Measurements from ENCODE around the gene LENEP. TPM values are rescaled to one million over a fixed set of nuclear protein-coding genes. Genes with fewer than 3 reads are reported as not detected.

Gene LENEP
- total RNA-seq, 2 experiments from 2014 or later: 0.78 to 2.3 TPM

DNA sequence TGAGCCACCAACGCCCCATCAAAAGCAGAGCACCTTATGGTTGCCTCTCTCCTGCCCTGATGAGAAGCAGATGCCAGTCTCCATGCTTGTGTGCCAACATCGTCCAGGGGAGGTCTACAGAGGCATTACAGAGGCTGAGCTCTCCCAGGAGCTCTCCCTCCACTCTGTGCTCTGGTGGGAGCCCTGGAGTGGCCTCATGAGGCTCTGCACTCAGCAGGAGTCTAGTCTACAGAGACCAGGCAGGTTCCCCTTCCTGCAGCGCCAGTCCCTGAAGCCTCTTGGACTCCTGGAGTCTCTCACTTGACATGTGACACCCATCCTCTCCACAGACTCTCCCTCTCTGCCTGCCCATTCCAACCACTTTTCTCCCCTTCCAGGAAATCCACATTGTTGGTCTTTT lies 43.7 kb downstream of the LENEP start:
- no TSS peak for BruUV-seq (replicated peaks)
- H3K9me2 ChIP-seq (ENCODE audit: insufficient read depth, low read length): no peaks in the 10 kb centered on the region
- no peak for TF ChIP-seq EZH2phosphoT487 (IDR thresholded peaks at IDR 0.05; ENCODE audit: borderline replicate concordance, low read depth, low read length)
- TF ChIP-seq, protein P1, sequence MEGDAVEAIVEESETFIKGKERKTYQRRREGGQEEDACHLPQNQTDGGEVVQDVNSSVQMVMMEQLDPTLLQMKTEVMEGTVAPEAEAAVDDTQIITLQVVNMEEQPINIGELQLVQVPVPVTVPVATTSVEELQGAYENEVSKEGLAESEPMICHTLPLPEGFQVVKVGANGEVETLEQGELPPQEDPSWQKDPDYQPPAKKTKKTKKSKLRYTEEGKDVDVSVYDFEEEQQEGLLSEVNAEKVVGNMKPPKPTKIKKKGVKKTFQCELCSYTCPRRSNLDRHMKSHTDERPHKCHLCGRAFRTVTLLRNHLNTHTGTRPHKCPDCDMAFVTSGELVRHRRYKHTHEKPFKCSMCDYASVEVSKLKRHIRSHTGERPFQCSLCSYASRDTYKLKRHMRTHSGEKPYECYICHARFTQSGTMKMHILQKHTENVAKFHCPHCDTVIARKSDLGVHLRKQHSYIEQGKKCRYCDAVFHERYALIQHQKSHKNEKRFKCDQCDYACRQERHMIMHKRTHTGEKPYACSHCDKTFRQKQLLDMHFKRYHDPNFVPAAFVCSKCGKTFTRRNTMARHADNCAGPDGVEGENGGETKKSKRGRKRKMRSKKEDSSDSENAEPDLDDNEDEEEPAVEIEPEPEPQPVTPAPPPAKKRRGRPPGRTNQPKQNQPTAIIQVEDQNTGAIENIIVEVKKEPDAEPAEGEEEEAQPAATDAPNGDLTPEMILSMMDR (conservative IDR thresholded peaks at IDR 0.05; ENCODE audit: low read length): no peak
- no peaks in the 10 kb centered on the region for H3K9me3 ChIP-seq (ENCODE audit: low read length)
- H3K36me3 ChIP-seq (ENCODE audit: insufficient read depth, low read length): no peaks in the 10 kb centered on the region
- no peak overlapping the region for H3K4me2 ChIP-seq (ENCODE audit: low read length)
- H2AFZ ChIP-seq (ENCODE audit: low read length): no peak overlapping the region
- H3K4me3 ChIP-seq (ENCODE audit: low read depth, low read length, poor library complexity, severe bottlenecking): no peak overlapping the region
- no peaks in the 10 kb centered on the region for H3K79me2 ChIP-seq (ENCODE audit: insufficient read depth, low read depth, low read length)
- ChIA-PET CTCF (ENCODE audit: unreplicated experiment) (no interaction called here), POLR2A (no interaction called here)
- DNase-seq (ENCODE audit: low spot score): no peak
- H3K27ac ChIP-seq (ENCODE audit: low read depth, low read length, poor library complexity, severe bottlenecking): no peak overlapping the region
- H3K4me1 ChIP-seq (ENCODE audit: insufficient read depth, low read length, poor library complexity, severe bottlenecking): no peaks in the 10 kb centered on the region
- intact Hi-C loops (cut with micrococcal nuclease; ENCODE audit: unreplicated experiment): no loop called here
- no peaks in the 10 kb centered on the region for H4K20me1 ChIP-seq (ENCODE audit: insufficient read depth, low read length)

DNA sequence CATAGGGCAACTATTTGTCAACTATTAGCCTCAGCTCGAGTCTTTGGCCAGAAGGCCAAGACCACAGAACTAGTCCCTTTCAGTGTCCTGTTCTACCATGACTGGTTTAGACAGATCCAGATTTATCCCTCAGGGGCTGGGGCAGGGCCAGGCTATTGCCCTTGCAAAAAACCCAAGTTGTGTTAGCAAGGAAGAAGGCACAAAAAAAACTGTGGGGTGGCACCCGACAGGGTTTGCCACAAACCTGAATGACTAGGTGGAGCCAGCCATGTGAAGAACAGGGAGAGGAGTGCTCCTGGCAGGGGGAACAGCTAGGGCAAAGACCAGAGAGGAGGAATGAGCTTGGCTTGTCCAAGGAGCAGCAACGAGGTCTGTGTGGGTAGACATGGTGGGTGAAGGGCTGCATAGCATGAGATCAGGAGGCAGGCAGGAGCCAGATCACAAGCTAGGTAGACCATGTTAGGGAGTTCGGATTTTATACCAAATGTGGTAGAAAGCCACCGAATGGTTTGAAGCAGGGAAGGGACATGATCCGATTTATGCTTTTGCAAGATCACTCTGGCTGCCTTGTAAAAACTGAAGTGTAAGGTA lies 44.6 kb downstream of the LENEP start:
- H3K9me2 ChIP-seq (ENCODE audit: insufficient read depth, low read length): no peaks in the 10 kb centered on the region
- H3K4me1 ChIP-seq (ENCODE audit: insufficient read depth, low read length, poor library complexity, severe bottlenecking): no peaks in the 10 kb centered on the region
- H3K79me2 ChIP-seq (ENCODE audit: insufficient read depth, low read depth, low read length): no peaks in the 10 kb centered on the region
- H3K4me2 ChIP-seq (ENCODE audit: low read length): no peak overlapping the region
- BruUV-seq (replicated peaks): no TSS peak
- H3K9me3 ChIP-seq (ENCODE audit: low read length): no peaks in the 10 kb centered on the region
- no peak overlapping the region for H3K27ac ChIP-seq (ENCODE audit: low read depth, low read length, poor library complexity, severe bottlenecking)
- no peak overlapping the region for H2AFZ ChIP-seq (ENCODE audit: low read length)
- no peaks in the 10 kb centered on the region for H3K36me3 ChIP-seq (ENCODE audit: insufficient read depth, low read length)
- H3K4me3 ChIP-seq (ENCODE audit: low read depth, low read length, poor library complexity, severe bottlenecking): no peak overlapping the region
- ChIA-PET POLR2A (interaction anchor here (0.7 kb wide), 1 partner anchor 78 kb away, joined by 3 read pairs; no protein-coding TSS in a partner anchor), CTCF (ENCODE audit: unreplicated experiment) (no interaction called here)
- intact Hi-C loops (cut with micrococcal nuclease; ENCODE audit: unreplicated experiment): no loop called here
- no peak for TF ChIP-seq EZH2phosphoT487 (IDR thresholded peaks at IDR 0.05; ENCODE audit: borderline replicate concordance, low read depth, low read length)
- TF ChIP-seq, protein P1 (conservative IDR thresholded peaks at IDR 0.05; ENCODE audit: low read length): no peak
- H4K20me1 ChIP-seq (ENCODE audit: insufficient read depth, low read length): no peaks in the 10 kb centered on the region
- no peak for DNase-seq (ENCODE audit: low spot score)

DNA sequence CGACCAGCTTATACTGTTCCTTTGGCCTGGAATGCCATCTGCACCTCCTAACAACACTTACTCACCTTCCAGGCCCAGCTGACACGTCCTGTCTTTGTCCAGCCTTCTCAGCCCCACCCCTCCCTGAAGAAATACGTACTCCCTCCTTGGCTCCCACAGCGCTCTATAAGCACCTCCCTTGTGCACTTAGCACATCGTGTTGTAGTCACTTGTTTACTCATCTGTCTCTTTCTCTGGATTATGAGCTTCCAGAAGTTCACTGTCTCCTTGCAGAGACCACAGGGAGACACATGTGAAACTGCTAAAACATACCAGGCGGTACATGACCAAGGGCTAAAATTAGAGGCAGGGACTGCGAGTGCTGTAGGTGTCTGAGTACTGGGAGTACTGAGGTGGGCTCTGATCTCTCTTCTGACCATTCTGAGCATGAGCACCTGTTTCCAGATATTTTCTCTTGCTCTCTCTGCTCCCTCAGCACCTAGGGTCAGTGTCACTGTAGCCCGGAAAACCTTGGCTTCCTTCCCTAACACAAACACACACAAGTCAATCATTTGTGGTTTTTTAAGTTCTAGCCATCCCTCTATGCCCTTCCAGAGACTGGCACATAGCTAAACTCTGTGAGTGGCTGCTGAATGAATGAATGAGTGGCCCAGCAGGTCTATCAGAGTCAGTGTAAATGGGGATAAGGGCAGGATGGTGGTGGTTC lies 45.4 kb downstream of the LENEP start:
- no peaks in the 10 kb centered on the region for H3K9me3 ChIP-seq (ENCODE audit: low read length)
- no peak overlapping the region for H3K4me3 ChIP-seq (ENCODE audit: low read depth, low read length, poor library complexity, severe bottlenecking)
- no peak overlapping the region for H3K27ac ChIP-seq (ENCODE audit: low read depth, low read length, poor library complexity, severe bottlenecking)
- no peaks in the 10 kb centered on the region for H4K20me1 ChIP-seq (ENCODE audit: insufficient read depth, low read length)
- H3K4me2 ChIP-seq (ENCODE audit: low read length): no peak overlapping the region
- H2AFZ ChIP-seq (ENCODE audit: low read length): no peak overlapping the region
- ChIA-PET CTCF (ENCODE audit: unreplicated experiment) (no interaction called here), POLR2A (interaction anchor here (0.6 to 0.7 kb wide), 2 partner anchors 77 to 370 kb away, joined by 3 read pairs; no protein-coding TSS in a partner anchor)
- intact Hi-C loops (cut with micrococcal nuclease; ENCODE audit: unreplicated experiment): no loop called here
- no peak for DNase-seq (ENCODE audit: low spot score)
- H3K4me1 ChIP-seq (ENCODE audit: insufficient read depth, low read length, poor library complexity, severe bottlenecking): no peaks in the 10 kb centered on the region
- no peaks in the 10 kb centered on the region for H3K9me2 ChIP-seq (ENCODE audit: insufficient read depth, low read length)
- TF ChIP-seq, protein P1 (conservative IDR thresholded peaks at IDR 0.05; ENCODE audit: low read length): no peak
- no peak for TF ChIP-seq EZH2phosphoT487 (IDR thresholded peaks at IDR 0.05; ENCODE audit: borderline replicate concordance, low read depth, low read length)
- H3K79me2 ChIP-seq (ENCODE audit: insufficient read depth, low read depth, low read length): no peaks in the 10 kb centered on the region
- no peaks in the 10 kb centered on the region for H3K36me3 ChIP-seq (ENCODE audit: insufficient read depth, low read length)
- BruUV-seq (replicated peaks): no TSS peak
